Transverse colon (tissue), 3 donors: ENCODE results near the gene TBK1.

Experiments used
- CTCF ChIP-seq, 5 experiments: fragments of 200-600 bp in 3 of 5; fragments of 450-650 bp in 2 of 5; sonication (generic) in 3 of 5; IDR thresholded peaks; 1 replicate in 2 of 5; 2 replicates in 3 of 5; pipeline ENCODE4 v1.5.1; 2016 to 2017; ENCODE audit warnings: antibody characterized with exemption in 5 of 5, inconsistent platforms in 3 of 5, mild to moderate bottlenecking in 2 of 5, moderate library complexity in 1 of 5
- POLR2A ChIP-seq: fragments of 450-650 bp; IDR thresholded peaks from one replicate; pipeline ENCODE4 v1.6.1; 2016; ENCODE audit warnings: antibody characterized with exemption, mild to moderate bottlenecking, moderate library complexity

GRCh38 chr12:64478661-64479060, 26.7 kb downstream of the TBK1 start:
- TF ChIP-seq CTCF (IDR thresholded peaks at IDR 0.05), result no peak
- TF ChIP-seq POLR2A, result no peak
